ENCODE measurements around the gene ALG9.

ALG9 gene

GRCh38 chr11:111833524-111833923, 37.9 kb downstream of the ALG9 start:
- no peak for DNase-seq

GRCh38 chr11:111829185-111829968, 42.0 kb downstream of the ALG9 start:
- DNase-seq = no peak

- DNase-seq = no peak
These were observed 44.9 kb downstream of the ALG9 start for GRCh38 chr11:111826322-111826950.

- no peak for DNase-seq
These were observed 47.8 kb downstream of the ALG9 start for GRCh38 chr11:111823629-111824028.

- DNase-seq = no peak
These were observed 48.2 kb downstream of the ALG9 start for GRCh38 chr11:111823131-111823530.

- DNase-seq = no peak
These were observed 51.5 kb downstream of the ALG9 start for GRCh38 chr11:111819829-111820237.

GRCh38 chr11:111819161-111819828, 52.1 kb downstream of the ALG9 start:
- no peak for DNase-seq

GRCh38 chr11:111815489-111815888, 55.9 kb downstream of the ALG9 start:
- no peak for DNase-seq

GRCh38 chr11:111814557-111815320, 56.6 kb downstream of the ALG9 start:
- no peak for DNase-seq

GRCh38 chr11:111814106-111814505, 57.3 kb downstream of the ALG9 start:
- DNase-seq = no peak

- DNase-seq = no peak
These were observed 59.2 kb downstream of the ALG9 start for GRCh38 chr11:111812211-111812610.

- DNase-seq = no peak
These were observed 59.9 kb downstream of the ALG9 start for GRCh38 chr11:111811445-111811844.

GRCh38 chr11:111808834-111809233, 62.5 kb downstream of the ALG9 start:
- no peak for DNase-seq

- no peak for DNase-seq
These were observed 63.3 kb downstream of the ALG9 start for GRCh38 chr11:111808063-111808588.

- no peak for DNase-seq
These were observed 64.3 kb downstream of the ALG9 start for GRCh38 chr11:111807076-111807475.

- DNase-seq = no peak
These were observed 70.2 kb downstream of the ALG9 start for GRCh38 chr11:111801135-111801534.

GRCh38 chr11:111798279-111798678, 73.1 kb downstream of the ALG9 start:
- no peak for DNase-seq

GRCh38 chr11:111797145-111797581, 74.2 kb downstream of the ALG9 start:
- DNase-seq = no peak

GRCh38 chr11:111796696-111797095, 74.7 kb downstream of the ALG9 start:
- no peak for DNase-seq

GRCh38 chr11:111795334-111795985, 75.9 kb downstream of the ALG9 start:
- DNase-seq = no peak

GRCh38 chr11:111793863-111794262, 77.5 kb downstream of the ALG9 start:
- no peak for DNase-seq

GRCh38 chr11:111792955-111793500, 78.4 kb downstream of the ALG9 start:
- DNase-seq = no peak

All from activated T-cell treated with anti-CD3 and anti-CD28 coated beads for 4 hours (primary cell).